NCI-H460 (cell line): ENCODE data around the gene ARL5A. TPM values are rescaled to one million over a fixed set of nuclear protein-coding genes. Genes with fewer than 3 reads are reported as not detected.
A peak's percentile ranks its signal among the peaks of the same experiment; 100 is the strongest.
"Not testable (repeated sequence)": the region's sequence is repeated elsewhere in the genome, so short reads cannot be mapped to it uniquely, and the experiment has no call there.

ENCODE experiments used
- DNase-seq: peaks from one replicate; pipeline ENCODE4 v3.0.0-alpha.2; 2016; ENCODE audit warnings: low read depth; ENCODE audit errors: extremely low read depth
- polyA plus RNA-seq: library from polyadenylated mRNA; depleted of rRNA; stranded (reverse); fragments of >200 nt; gene quantifications from 2 replicates; pipeline ENCODE4 v1.2.3, GENCODE V29; 2014; cell fraction: nucleus; rRNA removed
- total RNA-seq: library from RNA; depleted of rRNA; stranded (reverse); fragments of >200 nt; shearing (Covaris generic); gene quantifications from 2 replicates; pipeline ENCODE4 v1.2.3, GENCODE V29; 2014; rRNA removed

The ARL5A gene, protein sequence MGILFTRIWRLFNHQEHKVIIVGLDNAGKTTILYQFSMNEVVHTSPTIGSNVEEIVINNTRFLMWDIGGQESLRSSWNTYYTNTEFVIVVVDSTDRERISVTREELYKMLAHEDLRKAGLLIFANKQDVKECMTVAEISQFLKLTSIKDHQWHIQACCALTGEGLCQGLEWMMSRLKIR
- total RNA-seq: 73.6 and 78.8 TPM in 2 replicates
- polyA plus RNA-seq: 32.2 and 38.3 TPM in 2 replicates

DNA sequence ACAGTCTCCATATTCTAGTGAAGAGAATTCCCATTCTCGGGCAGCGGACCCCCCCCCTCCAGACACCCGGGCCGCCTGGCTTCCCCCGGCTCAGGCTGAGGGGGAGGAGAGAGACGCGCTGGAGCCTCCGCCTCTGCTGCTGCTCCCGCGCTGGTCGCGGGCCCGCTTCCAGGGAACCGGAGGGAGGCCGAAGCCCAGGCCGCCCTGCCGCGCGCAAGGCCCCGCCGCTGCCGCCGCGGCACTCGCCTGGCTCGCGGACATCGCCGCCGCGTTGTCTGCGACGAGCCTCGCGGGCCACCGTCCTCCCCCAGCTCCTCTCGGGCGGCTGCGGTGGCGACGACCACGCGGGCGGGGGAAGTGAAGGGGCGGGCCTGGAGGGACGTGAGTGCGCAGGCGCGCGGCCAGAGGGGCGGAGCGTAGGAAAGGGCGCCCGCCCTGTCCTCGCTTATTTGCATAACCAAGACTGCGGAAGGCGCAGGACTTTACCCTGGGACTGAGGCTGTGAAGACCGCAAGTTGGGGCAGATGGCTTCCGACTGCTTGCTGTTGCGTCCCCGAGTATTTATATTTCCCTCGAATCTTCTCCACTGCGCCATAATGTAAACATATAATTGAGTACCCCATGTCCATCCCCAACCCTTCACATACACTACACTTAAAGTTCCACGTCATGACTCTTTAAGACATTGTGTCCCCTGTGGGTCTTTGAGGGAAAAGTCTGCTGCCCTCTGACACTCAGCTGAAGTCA lies at the start of gene ARL5A:
Gene ARL5A, minus strand, starts transcription at position 279 of the 747 bp plus-strand sequence. Its CDS starts 245 bp downstream, at position 34.
- DNase-seq: peak; percentile 94

- DNase-seq: not testable (repeated sequence)
Observed at GRCh38 chr2:151875631-151876030, 47.4 kb upstream of the ARL5A start.

- no peak for DNase-seq
Observed at GRCh38 chr2:151872463-151872862, 44.2 kb upstream of the ARL5A start.

- no peak for DNase-seq
Observed at GRCh38 chr2:151869291-151869690, 41.1 kb upstream of the ARL5A start.

- no peak for DNase-seq
Observed at GRCh38 chr2:151862700-151863099, 34.5 kb upstream of the ARL5A start.

- no peak for DNase-seq
Observed at GRCh38 chr2:151861174-151861573, 33.0 kb upstream of the ARL5A start.

GRCh38 chr2:151860613-151861146 lies 32.5 kb upstream of the ARL5A start:
- DNase-seq: no peak

DNA sequence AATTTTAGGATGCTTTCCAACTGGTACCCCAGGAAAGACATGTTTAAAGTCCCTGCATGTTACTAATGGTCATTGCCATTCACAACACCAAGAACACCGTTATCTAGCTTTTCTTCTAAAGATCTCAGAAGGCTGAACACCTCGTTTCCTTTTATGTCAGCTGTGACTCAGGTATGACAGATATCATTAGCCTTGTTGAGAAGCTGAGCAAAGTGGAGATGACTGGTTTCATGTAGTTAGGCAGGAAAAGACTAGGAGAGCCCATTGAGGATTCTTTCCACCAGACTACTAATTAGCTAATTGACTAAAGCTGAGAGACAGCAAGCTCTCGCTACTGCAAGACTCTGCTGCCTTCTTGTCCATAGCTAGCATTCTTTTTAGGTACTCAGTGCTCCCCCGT lies 32.0 kb upstream of the ARL5A start:
- DNase-seq: no peak

DNA sequence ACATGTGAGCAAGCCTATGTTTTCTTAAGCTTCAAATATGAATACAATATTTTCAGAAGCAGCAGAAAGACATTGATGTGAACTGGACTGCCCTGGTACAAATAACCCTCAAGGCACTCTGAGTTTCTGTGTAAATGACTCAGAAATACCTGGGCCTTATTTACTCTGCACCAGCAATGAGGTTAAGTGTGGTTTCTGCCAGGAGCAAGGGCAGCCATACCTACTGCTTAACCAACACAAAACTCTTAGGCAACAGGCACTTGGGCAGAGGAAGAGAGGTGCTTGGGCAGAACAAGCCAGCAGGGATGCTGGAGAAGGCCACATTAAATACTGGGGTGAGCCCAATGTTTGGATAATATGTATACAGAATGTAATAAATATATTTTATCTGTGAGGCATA lies 29.4 kb upstream of the ARL5A start:
- DNase-seq: no peak

DNA sequence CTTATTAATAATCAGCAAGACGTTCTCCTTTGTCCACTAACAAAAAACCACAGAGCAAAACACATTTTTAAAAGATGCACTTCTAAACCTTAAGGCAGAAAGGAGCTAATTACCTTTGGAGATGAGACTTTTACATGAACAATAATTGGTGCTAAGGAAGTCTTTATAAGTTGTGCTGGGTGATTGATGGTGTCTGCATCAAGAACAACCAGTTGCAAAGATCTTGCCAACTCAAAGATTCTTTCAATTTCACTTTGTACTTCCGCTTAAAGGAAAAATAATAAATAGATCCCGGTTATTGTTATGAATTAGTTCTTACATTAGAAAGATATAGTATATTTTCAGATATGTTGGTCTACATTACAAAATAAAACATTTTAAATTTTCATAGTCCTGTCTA lies 26.9 kb upstream of the ARL5A start:
- no peak for DNase-seq

GRCh38 chr2:151853070-151853758 lies 25.0 kb upstream of the ARL5A start:
- no peak for DNase-seq

DNA sequence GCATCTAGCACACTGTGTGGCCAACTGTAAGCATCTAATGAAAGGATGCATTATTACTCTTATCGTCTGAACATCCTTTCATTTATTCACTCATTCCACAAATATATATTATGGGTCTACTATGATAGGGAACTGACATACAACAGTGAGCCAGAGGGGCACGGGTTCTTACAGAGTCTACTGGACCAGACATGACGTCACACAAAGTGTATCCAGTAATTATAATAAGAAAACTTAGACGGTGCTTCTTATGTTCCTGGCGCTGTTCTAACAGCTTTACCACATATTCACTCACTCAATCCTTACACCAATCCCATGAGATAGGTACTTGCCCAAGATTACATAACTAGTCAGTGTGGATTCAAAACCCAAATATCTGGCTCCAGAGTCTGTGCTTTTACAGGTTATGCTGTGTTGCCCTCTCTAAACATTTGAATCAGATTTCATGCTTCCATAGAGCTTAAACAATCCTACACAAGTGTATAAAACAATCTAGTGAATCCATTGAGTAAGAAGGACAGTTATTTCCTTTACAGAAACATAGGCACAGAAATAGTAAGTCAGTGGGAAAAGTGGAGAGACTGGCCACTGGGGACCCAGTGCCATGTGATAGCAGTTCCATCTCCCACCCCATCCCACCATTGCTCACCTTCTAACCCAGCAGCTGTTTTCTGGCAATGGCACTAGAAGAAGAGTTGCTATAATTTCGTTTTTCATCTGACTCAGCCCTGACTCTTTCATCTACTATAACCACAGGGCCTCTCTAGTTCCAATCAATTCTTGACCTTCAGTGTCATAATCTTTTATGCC lies 24.2 kb upstream of the ARL5A start:
- DNase-seq: no peak

- no peak for DNase-seq
Observed at GRCh38 chr2:151851761-151852160, 23.5 kb upstream of the ARL5A start.

DNA sequence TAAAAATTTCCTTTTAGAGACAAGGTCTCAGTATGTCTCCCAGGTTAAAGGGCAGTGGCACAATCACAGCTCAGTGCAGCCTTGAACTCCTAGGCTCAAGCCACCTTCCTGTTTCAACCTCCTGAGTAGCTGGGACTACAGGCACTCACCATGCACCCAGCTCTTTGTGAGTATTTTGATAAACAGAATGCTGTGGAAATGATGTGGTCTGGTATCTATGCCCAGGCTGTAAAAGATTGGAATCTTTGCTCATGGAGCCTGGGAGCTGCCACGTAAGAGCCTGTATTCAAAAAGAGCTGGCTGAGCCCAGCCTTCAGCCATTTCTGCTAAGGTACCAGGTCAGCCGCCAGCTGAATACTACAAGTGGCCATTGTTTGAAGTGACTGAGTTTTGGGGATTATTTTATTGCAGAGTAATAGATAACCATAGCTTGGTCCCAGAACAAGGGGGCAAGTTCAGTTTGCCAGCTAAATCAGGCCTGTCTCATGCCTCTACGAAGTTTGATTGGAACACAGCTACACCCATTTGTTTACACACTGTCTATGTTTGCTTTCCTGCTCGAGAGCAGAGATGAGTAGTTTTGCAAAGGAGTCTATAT lies 21.3 kb upstream of the ARL5A start:
- no peak for DNase-seq

DNA sequence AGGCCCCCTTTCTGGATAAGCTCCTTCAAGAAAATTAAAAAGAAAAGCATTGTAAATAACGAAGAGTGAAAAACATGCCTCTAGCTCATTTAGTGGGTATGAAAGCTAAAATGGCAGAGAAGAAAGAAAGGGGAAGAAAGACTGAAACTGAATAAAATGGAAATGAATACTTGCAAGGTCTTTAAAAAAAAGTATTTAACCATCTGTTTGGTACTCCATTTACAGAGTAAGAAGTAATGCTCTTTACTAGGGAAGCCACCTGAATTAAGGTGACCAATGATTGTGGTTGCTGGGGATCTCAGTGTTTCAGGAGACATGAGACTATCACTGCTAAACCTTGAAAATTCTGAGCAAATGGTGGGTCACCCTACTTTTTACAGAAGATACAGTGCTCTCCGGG lies 17.7 kb upstream of the ARL5A start:
- DNase-seq: no peak

DNA sequence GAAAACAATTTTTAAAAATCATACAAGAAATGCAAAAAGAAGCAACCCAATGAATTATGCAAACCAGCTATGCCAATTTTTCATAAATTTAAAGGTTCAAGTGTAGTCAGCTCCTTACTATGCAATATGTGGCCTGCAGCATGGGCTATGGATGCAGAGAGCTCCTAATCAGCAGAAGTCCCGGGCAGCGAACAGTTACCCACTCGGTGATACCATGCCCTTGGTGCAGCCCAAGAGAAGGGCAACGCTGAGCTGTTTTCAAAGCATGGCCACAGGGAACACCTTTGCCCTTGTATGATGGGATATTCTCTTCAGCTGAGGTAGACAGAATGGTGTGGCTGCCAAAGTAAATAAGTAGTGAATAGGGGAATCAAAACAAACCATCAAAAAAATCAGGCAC lies 17.3 kb upstream of the ARL5A start:
- no peak for DNase-seq

- DNase-seq: no peak
Observed at GRCh38 chr2:151844211-151844896, 16.1 kb upstream of the ARL5A start.

GRCh38 chr2:151843691-151844061 lies 15.5 kb upstream of the ARL5A start:
- DNase-seq: no peak

DNA sequence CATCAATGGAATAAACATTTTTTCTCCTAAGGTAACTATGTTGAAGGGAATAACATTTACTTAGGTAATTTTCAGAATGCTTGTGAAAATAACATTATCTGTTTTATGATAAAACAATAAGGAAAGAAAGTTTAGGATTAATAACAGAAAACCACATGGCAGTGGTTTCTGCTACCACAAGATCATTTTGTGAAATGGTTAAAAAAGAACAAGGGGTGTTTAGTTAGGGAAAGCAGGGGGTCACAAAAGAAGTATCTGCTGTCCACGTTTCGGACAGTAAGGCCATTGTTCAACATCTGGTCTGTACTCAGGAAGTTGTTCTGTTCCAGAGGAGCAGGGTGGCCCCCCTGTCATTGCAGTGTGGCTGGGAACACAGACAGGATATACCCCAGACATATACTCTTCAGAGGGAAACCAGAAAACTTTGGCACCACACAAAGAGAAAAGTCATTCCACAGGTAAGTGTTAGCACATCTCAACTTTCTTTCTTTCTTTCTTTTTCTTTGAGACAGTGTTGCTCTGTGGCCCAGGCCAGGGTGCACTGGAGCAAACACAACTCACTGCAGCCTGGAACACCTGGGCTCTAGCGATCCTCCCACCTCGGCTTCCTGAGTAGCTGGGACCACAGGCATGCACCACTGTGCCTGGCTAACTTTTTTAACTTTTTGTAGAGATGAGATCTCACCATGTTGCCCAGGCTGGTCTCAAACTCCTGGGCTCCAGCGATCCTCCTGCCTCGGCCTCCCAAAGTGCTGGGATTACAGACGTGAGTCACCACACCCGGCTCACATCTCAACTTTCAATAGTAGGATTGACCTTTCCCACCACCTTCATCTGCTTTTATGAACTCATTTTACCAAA lies 14.8 kb upstream of the ARL5A start:
- no peak for DNase-seq
